ENCODE results near the gene SLC7A14.

Gene SLC7A14

DNA sequence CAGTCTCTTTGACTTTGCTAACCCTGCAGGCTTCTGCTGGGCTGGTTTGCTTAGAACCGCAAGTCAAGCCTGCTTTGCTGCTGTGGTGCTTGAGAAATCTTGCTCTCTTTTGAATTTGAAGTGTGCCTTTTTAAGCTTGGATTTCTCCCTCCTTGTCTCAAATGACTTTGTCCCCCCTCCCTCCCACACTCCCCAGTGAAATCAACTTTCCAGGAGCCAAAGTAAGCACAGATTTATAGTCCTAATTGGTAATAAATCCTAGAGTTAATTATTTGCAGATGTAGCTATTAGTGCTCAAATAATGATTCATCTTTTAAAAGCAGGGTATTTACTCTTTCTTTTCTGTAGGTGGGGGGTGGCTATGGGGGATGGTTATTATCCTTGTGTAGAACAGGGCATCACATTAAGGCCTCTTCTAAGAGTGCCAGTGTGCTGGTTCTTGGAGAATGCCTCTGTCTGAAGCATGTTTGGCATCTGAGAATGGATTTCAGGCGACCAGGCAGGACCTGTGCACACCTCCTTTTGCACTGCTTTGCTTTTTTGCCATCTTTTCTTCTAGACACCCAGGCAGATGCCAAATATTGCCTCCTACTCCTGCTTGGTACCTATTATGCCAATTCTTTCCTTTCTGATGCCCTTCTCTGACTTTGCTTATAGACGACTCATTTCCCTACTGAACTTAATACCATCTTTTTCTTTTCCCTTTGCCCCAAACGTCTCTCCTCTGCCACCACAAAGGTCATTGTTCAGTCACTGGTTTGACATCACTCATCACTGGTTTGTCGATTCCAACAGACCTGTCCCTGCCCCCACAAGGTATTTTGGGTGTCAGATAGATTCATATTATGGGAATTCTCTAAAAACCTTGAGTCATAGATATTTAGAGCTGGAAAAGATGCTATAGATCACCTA is 116.5 kb downstream of the SLC7A14 start:
- DNase-seq = no peak

DNA sequence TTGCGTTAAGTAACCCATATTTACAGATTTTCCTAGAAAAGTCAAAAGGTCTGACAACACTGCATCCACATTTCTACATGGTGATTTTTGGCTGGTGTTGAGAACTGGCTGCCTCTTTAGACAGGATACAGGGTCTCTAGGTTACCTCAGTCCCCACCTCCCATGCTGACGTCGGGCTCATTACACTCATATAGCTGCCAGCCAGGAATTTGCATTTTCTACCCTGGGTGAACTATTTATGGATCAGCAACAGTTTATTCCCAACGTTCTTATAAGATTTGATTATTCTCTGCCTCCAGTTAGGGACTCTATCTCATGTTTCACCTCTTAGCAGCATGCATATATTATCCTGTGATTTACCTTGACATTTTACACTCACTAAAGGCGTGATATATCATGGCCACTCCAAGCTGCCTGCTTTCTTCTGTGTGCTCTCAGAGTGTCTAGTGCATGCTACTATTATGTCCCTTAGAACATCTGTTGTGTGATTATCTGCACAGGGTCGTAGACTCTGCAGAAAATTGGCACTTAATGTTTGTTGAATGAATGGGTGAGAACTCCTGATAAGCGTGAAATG is 118.2 kb downstream of the SLC7A14 start:
- no peak for DNase-seq

DNA sequence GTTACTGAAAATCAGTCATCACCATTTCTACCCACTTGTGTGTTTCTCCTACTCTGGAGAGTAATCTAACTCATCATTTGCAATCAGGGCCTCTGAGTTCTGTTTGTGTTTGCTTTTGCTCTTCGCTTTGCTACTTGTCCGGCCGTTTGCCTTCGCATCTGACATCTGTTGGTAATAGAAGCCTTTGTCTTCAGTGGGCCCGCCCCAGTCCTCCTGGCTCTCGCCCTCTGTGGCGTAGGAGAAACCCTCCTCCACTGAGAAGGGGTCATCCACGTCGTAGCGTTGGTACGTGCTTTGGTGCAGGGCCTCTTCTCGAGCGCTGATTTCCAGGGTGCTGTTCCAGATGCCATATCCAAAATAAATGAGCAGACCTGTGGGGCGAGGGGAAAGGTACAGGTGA is 118.9 kb downstream of the SLC7A14 start:
- no peak for DNase-seq

DNA sequence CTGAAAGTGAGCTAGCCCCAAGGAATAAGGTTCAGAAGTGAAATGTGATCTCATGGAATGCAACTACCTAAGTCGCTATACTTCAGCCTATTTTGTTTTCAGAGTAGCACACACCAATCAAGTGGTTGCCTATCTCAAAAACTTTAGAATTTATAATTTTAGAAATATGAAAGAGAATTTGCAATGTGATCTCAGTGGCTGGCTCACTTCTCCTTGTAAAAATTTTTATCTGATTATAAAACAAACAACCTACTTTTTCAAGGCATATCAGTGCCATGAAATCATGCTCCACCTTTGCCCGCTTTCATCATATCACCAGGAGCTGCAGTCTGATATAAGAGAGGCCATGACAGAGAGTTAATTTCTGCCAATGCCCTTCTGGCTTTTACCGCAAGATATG is 119.9 kb downstream of the SLC7A14 start:
- no peak for DNase-seq

DNA sequence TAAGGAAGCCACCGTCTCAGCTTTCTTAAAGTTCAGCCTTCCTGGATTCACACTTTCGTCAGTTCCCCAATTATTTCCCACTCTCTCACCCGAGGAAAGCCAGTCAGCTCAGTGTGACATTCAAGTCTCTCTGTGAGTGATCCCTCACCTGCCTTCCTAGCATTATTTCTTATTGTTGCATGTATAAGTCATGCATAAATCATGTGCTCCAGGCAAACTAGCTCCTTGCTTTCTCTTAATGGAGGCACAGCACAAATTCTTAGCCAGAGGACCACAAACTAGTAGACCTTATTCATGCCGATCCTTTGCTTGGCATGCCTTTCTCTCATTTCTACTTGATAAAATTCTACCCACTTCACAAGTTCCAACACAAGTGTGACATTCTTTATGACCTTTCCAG is 122.9 kb downstream of the SLC7A14 start:
- DNase-seq = no peak

DNA sequence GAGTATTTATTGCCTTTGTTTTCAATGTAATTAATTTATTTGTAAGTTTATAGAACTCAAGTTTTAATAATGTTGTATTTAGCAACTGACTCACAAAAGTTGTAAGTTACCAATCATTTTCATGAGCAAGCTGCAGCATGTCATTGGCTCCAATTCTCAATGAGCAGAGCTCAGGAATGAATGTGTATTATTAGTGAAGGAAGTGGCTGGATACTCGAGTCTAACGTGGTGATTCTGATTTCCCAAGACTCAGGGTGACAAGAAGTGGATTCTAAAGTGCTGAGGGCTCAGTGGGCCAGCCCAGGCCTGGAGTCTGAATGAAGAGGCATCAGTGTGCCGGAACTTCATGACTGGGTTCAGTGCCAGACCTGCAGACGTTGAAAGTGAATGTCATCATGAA is 127.6 kb downstream of the SLC7A14 start:
- no peak for DNase-seq

DNA sequence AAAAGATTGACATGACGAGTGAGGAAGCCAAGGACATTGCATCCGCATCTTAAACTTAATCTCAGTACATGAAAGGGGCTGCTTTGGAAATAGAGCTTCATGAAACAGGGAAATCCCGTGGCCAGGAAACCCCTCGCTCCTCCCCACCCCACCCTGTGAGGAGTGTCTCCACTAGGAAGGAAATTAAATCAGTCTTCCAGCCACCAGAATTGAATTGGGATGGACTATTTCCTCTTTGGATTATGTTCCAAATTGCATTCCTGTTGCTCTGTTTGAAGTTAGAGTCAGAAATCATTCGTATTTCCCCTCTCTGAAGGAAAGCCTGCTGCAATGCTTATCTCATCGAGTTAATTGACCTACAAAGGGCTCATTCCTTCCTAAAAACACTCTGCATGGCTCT is 131.4 kb downstream of the SLC7A14 start:
- no peak for DNase-seq

DNA sequence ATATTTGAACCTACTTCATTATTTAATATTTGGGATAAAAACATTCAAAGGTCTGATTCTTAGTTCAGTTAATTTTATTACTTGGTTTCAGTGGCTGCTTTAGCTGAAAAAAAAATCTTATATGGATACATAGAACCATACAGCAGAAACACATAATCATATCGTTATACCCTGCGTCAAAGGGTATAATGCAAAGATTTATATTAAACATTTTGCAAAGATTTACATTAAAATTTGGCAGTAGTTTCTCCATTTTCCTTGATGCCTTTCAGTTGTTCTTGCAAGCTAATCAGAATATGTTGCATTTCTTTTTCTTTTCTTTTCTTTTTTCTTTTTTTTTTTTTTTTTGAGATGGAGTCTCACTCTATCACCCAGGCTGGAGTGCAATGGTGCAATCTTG is 135.8 kb downstream of the SLC7A14 start:
- DNase-seq = no peak

DNA sequence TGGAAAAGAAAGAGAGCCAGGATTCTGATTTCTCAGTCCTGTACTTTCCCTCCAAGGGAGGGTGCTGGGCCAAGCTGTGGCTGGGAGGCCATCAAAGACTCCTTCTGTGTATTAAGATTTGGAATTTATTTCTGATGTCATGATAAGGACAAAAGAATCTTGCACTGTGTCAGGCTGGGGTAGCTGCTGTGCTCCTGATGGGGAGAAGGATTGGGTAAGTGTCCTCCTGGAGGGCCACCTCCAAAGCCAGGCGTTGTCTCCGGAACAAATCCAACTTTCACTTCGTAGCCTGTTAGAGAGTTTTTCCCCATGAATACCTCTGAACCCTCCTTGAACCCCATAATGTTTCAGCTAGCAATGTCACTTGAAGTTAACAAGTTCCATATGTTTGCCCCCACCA is 137.3 kb downstream of the SLC7A14 start:
- DNase-seq = no peak

DNA sequence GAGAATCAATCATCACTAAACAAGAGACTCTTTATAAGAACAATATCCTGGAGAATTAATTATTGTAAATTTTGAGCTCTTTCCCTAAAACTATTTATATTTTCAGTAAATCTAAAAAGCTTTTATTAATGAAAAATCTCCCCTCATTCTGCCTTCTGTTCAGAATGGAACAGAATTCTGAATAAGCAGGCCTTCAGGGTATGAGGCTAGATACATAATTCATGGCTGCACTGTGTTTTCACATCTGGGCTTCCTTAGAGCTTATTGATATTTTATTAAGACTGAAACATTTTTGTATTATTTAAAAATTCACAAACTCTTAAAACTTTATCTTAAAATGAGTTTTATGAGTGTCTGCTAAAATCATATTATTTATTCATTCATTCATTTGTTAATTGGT is 142.4 kb downstream of the SLC7A14 start:
- DNase-seq = no peak

DNA sequence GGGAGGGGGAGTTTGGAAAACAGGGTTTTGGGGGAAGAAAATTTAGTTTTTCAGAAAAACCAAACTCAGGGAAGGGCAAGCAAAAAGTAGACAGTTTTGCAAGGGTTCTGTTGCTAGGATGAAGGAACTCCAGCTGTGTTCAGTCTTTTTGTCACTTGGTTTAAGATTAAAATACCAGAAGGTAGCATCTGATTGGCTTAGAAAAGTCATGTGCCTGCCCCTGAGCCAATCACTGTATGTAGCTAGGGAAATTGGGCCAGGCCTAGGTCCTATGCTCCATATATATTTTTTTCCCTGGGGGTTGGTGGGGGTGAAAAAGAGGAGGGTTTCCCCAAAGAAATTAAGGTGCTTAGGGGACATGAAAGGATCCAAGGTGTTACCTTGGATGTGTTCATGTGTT is 142.9 kb downstream of the SLC7A14 start:
- DNase-seq = no peak

DNA sequence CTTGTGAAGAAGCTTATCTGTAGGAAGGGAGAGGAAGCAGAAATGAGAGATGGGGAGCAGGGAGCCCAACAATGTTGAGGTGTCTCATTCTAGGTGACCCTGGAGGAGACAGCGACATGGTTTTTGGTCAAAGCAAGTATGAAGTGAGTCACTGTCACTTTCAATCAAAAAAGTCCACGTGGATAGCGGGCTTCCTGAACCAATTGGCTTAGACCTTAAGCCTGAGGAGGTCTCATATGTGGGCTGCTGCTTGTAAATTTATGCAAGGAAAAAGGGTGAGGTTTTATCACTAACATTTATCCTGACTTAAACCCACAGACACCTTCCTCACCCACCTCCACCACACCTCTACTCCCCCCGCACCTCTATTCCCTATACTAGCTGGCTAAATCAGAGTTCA is 144.5 kb downstream of the SLC7A14 start:
- no peak for DNase-seq

DNA sequence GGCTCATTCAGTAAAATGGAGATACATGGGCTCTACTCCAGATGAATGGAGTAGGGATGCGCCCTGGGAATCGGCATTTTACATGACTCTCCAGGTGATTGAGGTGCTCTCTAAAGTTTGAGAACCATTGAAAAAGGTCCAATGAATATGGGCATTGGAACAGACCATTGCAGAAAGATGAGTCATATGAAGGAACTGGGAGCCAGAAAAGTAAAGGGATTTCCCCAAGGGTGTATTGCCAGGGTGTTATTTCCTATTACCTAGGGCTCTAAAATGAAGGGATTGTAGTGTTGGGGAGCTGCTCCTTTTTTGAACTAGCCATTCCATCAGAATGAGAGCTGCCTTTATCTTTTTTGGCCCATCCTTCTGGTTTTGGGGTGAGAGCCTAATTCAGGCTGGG is 145.5 kb downstream of the SLC7A14 start:
- DNase-seq = no peak

DNA sequence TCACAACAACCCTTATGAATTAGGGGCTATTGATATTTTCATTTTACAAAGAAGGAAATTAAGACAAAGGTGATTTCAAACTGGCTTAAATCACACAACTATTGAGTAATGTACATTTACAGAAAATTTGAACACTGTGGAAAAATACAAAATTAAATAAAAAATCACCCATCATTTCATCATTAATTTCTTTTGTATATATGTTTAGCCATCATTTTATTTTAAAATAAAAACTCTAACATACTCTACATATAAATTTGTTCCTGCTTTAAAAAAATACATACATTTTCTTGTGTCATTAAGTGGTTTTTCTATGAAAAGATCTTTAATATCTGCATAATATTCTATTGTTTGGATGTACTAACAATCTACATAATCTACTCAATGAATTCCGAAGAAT is 147.0 kb downstream of the SLC7A14 start:
- no peak for DNase-seq

DNA sequence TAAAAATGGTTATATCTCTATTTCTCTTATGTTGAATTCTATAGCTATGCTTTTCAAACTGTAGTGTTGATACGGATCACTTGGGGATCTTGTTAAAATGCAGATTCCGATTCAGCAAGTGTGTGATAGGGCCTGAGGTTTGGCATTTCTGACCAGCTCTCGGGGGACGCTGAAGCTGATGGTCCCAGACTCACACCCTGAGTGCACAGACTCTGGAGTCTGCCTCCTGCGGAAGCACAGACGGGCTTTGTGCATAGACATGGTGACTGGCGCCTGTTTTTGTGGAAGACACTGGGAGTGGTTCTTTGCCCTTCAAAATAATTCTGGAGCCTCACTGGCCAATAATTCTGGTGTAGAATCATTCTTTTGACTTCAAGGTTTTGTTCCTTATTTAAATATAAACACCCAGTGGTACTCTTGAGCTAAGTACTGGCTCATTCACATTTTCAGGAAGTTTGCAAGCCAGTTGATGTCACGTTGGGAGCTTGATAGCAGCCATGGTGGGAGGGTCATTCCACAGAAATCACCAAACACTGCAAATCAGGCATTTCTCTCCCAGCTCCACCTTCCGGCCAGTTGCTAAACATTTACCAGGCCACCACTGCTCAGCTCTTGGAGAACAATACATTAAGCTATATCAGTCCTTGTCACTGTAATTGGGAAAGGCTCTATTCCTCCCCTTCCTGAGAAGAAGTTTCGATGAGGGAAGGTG is 148.0 kb downstream of the SLC7A14 start:
- DNase-seq = no peak

DNA sequence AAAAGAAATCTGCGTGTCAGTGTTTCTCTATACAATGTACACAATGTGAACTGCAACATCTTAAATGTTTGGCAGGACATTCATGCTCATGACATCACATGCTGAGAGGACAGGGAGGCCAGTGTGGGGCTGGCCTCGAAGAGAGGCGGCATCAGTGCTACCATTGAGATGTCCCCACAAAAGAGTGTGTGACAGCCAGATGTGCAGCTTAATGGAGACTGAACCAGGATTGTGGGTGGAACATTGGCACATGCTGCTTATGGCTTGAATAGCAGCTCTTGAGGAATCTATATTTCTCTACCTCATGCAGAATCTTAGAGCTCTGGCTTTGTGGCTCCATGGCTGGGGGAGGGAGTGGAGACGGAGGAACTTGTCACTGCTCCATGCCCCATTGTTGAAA is 148.7 kb downstream of the SLC7A14 start:
- DNase-seq = no peak

DNA sequence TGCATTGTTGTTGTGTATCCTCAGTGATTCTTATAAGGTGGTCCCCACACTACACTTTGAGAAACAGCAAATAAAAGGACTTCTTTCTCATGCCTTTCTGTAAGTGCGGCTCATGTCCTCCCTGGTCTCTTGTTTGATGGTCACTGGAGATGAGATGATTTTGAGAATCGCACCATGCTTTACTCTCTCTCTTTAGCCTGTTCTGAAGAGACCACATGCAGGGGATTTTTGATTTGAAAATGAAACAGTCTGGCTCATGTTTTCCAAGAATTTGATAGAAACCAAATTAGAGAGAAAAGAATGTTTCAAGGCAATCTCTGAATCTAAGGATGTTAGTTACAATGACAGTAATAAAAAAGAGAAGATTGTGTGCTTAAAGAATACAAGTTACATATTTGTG is 149.2 kb downstream of the SLC7A14 start:
- DNase-seq = no peak

DNA sequence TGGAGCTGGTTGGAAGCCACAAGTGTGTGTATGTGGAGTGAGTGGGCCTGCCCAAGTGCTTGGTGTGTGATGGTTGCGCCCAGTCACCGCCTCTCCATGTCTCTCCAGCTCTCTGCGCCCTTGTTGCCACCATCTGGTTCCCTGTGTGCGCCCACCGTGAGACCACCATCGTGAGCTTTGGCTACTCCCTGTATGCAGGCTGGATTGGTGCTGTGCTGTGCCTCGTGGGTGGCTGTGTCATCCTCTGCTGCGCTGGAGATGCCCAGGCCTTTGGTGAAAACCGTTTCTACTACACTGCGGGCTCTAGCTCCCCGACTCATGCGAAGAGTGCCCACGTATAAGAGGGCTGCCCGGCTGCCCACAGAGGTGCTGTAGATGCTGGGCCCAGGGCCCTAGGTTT is 153.5 kb downstream of the SLC7A14 start:
- DNase-seq = no peak

DNA sequence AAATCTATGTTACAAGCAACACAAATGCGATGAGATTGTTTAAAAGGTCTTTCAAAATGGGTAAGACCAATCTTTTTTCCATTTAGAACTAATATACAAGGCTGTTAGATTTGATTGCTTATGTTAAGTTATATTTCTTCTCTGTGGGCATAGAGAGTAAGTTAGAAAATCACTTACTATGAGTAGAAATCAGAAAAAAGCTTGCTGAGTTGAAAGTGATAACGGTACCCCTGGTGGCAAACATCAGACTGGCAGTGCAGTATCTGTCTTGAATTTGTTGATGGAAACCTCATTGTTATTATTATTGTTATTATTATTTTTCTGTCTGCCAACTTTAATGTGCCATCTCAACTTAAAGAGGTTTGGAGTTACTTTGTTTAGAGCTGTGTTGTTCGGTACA is 154.8 kb downstream of the SLC7A14 start:
- no peak for DNase-seq

DNA sequence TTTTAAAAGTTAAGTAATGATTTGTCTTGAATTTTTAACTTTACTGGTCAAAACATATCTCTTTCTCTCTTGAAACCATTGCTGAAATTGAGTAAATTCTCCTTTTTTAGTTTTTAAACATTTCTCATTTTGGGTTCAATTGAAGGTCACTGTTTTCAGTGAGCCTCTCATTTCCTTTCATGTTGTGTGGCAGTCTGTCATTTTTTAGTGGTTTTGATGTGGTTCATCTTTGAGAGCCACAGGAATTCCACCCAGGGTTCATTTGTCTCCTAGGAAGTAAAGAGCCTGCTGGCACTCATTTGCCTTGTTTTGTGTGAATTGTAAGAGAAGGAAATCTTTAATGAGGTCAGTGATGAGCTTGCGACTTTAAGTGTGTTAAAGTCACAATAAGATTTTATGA is 156.8 kb downstream of the SLC7A14 start:
- DNase-seq = no peak

DNA sequence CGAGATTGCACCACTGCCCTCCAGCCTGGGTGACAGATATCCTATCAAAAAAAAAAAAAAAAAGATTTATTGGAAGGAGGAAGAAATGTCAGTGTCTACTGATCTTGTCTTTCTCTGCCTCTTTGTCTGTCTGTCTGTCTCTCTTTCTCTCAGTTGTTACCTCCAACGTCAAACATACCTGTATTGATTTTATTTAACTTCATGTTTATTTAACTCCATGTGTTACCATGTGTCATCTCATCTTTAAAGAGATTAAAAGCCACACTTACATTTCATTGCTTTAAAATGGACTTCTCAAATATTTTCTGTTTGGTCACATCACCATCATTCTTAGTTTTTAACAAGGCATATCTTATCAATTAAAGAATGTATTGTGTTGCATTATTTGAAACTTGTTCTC is 157.8 kb downstream of the SLC7A14 start:
- no peak for DNase-seq

DNA sequence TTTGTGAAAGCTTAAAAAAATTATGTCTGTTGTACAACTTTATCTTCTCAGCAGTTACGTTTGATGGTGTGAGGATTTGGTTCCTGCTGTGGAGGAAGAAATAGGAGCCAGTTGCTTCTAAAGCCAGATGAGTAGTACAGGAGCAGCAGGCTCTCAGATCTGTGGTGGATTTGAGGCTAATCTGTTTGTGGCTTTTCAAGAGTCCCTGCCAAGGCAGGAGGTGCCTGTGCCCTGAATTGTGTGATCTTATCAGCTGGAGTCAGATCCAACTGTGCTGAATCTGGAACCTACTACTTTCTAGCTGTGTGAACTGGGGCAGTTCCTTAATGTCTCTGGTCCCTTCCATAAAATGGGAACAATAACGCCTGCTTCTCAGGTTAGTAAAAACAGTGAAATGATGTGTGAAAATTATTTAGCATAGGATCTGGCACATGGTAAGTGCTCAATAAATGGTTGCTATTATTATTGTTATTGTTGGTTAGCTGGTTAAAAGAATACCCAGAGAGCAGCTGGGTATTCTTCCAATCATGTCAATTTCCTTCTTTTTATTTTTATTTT is 159.6 kb downstream of the SLC7A14 start:
- no peak for DNase-seq

DNA sequence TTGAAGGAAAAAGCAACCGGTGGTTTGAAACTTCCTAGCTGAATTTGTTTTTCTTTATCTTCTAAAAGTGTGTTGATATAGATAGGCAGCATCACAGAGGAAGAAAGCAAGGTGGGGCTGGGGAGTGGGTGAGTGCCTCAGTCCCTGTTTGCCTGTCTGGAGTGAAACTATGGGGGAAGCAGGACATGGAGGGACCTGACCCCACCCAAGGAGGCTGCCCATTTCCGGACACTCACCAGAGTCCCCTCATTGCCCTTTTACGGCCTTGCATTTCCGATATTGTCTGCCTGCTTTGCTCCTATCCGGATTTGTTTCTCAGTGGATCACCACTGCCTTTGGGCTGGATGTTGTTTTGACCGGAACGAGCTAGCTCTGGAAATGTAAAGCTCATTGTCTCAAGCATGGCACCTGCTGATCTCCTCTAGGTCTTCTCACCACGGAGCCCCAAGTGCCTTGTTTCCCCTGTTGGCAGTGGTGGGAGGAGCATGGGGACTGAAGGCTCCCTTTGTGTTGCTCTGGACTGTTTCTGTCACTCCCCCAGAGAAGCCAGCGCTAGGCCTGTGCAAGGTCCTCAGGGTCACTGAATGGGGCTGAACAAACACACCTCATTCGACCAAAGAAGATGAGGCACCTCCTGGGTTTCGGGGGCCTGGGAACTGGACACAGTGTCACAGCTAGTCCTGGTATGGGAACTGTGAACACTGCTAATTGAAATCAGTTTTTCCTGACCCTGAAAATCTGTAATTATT is 160.2 kb downstream of the SLC7A14 start:
- DNase-seq = no peak
